DOHH2 (cell line): Measurements from ENCODE around the gene MYH6.
"Not testable (repeated sequence)": the region's sequence is repeated elsewhere in the genome, so short reads cannot be mapped to it uniquely, and the experiment has no call there.

Experiments used
- H3F3A ChIP-seq: fragments of 200-600 bp; sonication (generic), shearing (Covaris generic); 2 replicates; pipeline ENCODE4 v1.6.0; 2016; ENCODE audit warnings: antibody characterized with exemption, mild to moderate bottlenecking; ENCODE audit not compliant: control insufficient read depth, insufficient read depth
- H3K27ac ChIP-seq: fragments of 200-600 bp; sonication (generic); 2 replicates; pipeline ENCODE4 v1.5.1; 2014; ENCODE audit warnings: low read depth, mild to moderate bottlenecking, low read length, moderate library complexity
- H3K27me3 ChIP-seq: fragments of 200-600 bp; sonication (generic); 2 replicates; pipeline ENCODE4 v1.6.1; 2014; ENCODE audit warnings: mild to moderate bottlenecking, low read length, mixed read lengths; ENCODE audit not compliant: control insufficient read depth
- H3K36me3 ChIP-seq: fragments of 200-600 bp; sonication (generic); 2 replicates; pipeline ENCODE4 v1.6.1; 2014; ENCODE audit warnings: mild to moderate bottlenecking, low read length, moderate library complexity, mixed read lengths; ENCODE audit not compliant: control insufficient read depth
- H3K4me1 ChIP-seq: fragments of 200-600 bp; sonication (generic); 2 replicates; pipeline ENCODE4 v1.6.1; 2014; ENCODE audit warnings: mild to moderate bottlenecking, low read length, mixed read lengths; ENCODE audit not compliant: control insufficient read depth
- H3K4me2 ChIP-seq: fragments of 200-600 bp; sonication (generic); 2 replicates; pipeline ENCODE4 v1.6.0; 2014; ENCODE audit warnings: mild to moderate bottlenecking, low read length, moderate library complexity
- H3K4me3 ChIP-seq: fragments of 200-600 bp; sonication (generic); 2 replicates; pipeline ENCODE4 v1.5.1; 2014; ENCODE audit warnings: mild to moderate bottlenecking, low read length, mixed read lengths
- H3K79me2 ChIP-seq: fragments of 200-600 bp; sonication (generic); 2 replicates; pipeline ENCODE4 v1.6.1; 2014; ENCODE audit warnings: mild to moderate bottlenecking, low read length, mixed read lengths; ENCODE audit not compliant: control insufficient read depth
- H3K9me2 ChIP-seq: fragments of 200-600 bp; sonication (generic); replicated peaks from 2 replicates; pipeline ENCODE4 v1.6.1; 2014; ENCODE audit warnings: mild to moderate bottlenecking, low read length, mixed read lengths; ENCODE audit not compliant: control insufficient read depth
- H3K9me3 ChIP-seq: fragments of 200-600 bp; sonication (generic); 2 replicates; pipeline ENCODE4 v1.6.1; 2014; ENCODE audit warnings: antibody characterized with exemption, low read length, mixed read lengths; ENCODE audit not compliant: control insufficient read depth, insufficient read depth
- H4K20me1 ChIP-seq: fragments of 200-600 bp; sonication (generic); 2 replicates; pipeline ENCODE4 v1.6.0; 2014; ENCODE audit warnings: low read depth, mild to moderate bottlenecking, antibody characterized with exemption, low read length, moderate library complexity; ENCODE audit not compliant: control insufficient read depth, insufficient read depth
- EZH2phosphoT487 ChIP-seq: fragments of 200-600 bp; sonication (generic); IDR thresholded peaks from 2 replicates; pipeline ENCODE4 v1.6.1; 2017; ENCODE audit warnings: borderline replicate concordance, mild to moderate bottlenecking, antibody characterized with exemption, low read length, moderate library complexity, mixed read lengths
- TF ChIP-seq, protein P1 (sequence below): fragments of 200-600 bp; sonication (generic); IDR thresholded peaks from one replicate; pipeline ENCODE4 v1.5.1; 2014; ENCODE audit warnings: antibody characterized with exemption, mild to moderate bottlenecking, low read depth, low read length; ENCODE audit not compliant: poor library complexity, severe bottlenecking

The MYH6 gene

DNA sequence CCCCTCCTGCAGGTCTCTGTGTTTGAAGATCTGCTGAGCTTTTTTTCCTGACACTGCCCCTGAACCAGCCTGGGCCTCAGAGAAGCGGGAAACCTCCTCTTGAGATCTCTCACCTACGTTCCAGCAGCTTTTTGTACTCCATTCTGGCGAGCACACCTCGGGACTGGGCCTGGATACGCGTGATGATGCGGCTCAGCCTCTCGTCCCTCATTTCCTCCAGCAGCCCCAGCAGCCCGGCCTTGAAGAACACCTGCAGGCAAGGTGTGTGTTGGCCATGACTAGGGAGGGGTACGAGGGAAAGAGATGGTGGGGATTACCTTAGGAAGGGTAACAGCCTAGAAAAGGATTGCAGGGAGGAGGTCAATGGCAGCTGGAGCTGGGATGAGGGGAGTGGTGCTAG is 17.1 kb upstream of the MYH6 start:
- Histone ChIP-seq H3K4me1 (no peaks in the 10 kb centered on the region), H3F3A (no peaks in the 10 kb centered on the region), H3K9me2 (no peaks in the 10 kb centered on the region), H3K27me3 (no peaks in the 10 kb centered on the region), H3K4me2 (no peak overlapping the region), H3K4me3 (no peak overlapping the region), H3K27ac (no peak overlapping the region), H3K9me3 (no peaks in the 10 kb centered on the region), H4K20me1 (no peaks in the 10 kb centered on the region), H3K79me2 (no peaks in the 10 kb centered on the region), H3K36me3 (no peaks in the 10 kb centered on the region)
- TF ChIP-seq EZH2phosphoT487: no peak
- TF ChIP-seq, protein P1, sequence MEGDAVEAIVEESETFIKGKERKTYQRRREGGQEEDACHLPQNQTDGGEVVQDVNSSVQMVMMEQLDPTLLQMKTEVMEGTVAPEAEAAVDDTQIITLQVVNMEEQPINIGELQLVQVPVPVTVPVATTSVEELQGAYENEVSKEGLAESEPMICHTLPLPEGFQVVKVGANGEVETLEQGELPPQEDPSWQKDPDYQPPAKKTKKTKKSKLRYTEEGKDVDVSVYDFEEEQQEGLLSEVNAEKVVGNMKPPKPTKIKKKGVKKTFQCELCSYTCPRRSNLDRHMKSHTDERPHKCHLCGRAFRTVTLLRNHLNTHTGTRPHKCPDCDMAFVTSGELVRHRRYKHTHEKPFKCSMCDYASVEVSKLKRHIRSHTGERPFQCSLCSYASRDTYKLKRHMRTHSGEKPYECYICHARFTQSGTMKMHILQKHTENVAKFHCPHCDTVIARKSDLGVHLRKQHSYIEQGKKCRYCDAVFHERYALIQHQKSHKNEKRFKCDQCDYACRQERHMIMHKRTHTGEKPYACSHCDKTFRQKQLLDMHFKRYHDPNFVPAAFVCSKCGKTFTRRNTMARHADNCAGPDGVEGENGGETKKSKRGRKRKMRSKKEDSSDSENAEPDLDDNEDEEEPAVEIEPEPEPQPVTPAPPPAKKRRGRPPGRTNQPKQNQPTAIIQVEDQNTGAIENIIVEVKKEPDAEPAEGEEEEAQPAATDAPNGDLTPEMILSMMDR: no peak

DNA sequence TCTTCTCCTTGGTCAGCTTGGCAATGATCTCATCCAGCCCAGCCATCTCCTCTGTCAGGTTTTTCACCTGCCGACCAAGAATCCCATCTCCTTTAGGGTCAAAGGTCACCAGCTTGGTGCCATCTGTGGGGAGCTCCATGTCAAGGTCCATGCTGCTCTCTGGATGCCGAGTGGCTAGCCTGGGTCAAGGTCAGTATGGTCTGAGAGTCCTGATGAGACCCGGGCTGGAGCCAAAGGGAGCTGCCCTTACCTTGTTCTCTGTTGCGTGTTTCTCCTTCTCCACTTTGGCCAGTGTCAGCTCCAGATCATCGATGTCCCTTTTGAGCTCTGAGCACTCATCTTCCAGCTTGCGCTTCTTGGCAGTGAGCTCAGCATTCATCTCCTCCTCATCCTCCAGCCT is 15.6 kb upstream of the MYH6 start:
- Histone ChIP-seq H3K4me1 (no peaks in the 10 kb centered on the region), H3K4me3 (no peak overlapping the region), H3K27me3 (no peaks in the 10 kb centered on the region), H3K36me3 (no peaks in the 10 kb centered on the region), H3F3A (no peaks in the 10 kb centered on the region), H3K9me2 (no peaks in the 10 kb centered on the region), H3K4me2 (no peak overlapping the region), H3K79me2 (no peaks in the 10 kb centered on the region), H4K20me1 (no peaks in the 10 kb centered on the region), H3K9me3 (no peaks in the 10 kb centered on the region), H3K27ac (no peak overlapping the region)
- TF ChIP-seq EZH2phosphoT487: no peak
- TF ChIP-seq, protein P1: no peak

DNA sequence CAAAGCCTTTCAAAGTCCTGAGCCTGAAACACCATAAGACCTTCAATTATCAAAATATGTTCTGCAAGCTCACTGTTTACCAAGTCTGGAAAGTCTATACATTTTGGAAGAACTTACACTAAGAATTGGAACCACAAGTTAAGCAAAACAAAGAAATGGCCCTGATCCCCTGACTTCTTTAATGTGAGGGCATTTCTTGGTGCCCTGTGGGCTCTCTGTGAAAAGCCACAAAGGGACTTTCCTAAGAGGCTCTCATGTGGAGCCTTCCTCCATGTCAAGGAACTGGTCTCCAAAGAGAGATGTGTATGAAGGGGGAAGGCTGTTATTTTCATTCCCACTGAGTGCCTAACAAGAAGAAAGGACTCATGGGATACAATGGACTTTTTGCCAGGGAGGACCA is 13.5 kb upstream of the MYH6 start:
- no peaks in the 10 kb centered on the region for H3K79me2 ChIP-seq
- H3K27ac ChIP-seq: no peak overlapping the region
- TF ChIP-seq, protein P1: no peak
- TF ChIP-seq EZH2phosphoT487: no peak
- no peaks in the 10 kb centered on the region for H4K20me1 ChIP-seq
- no peaks in the 10 kb centered on the region for H3K4me1 ChIP-seq
- no peaks in the 10 kb centered on the region for H3K9me3 ChIP-seq
- H3K4me2 ChIP-seq: no peak overlapping the region
- no peak overlapping the region for H3K4me3 ChIP-seq
- no peaks in the 10 kb centered on the region for H3K36me3 ChIP-seq
- no peaks in the 10 kb centered on the region for H3K27me3 ChIP-seq
- no peaks in the 10 kb centered on the region for H3F3A ChIP-seq
- H3K9me2 ChIP-seq: no peaks in the 10 kb centered on the region

DNA sequence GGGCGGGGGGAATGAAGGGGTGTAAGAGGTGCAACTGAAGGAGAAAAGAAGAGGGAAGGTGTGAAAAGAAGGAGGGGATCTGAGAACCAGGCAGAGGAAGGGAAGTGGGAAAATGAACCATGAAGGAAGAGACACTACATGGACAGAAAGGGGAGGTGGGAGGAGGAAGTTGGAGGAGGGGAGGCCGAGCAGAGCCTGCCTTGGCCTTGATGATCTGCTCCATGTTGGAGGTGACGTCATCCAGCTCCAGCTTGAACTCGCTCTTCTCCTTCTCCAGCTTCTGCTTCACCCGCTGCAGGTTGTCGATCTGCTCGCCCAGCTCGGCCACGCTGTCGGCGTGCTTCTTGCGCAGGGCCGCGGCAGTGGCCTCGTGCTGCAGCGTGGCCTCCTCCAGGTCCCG is 11.6 kb upstream of the MYH6 start:
- H4K20me1 ChIP-seq, H3K36me3 ChIP-seq: not testable (repeated sequence)

More for the DNA sequence above, 11.6 kb upstream of the MYH6 start:
- H3K79me2 ChIP-seq, H3K4me1 ChIP-seq, H3K9me3 ChIP-seq, H3K4me2 ChIP-seq, H3K27ac ChIP-seq, H3K9me2 ChIP-seq, H3K27me3 ChIP-seq, H3F3A ChIP-seq, H3K4me3 ChIP-seq: not testable (repeated sequence)
